Glutamatergic neuron (in vitro differentiated cells): ENCODE measurements around the gene SCIMP. TPM values are rescaled to one million over a fixed set of nuclear protein-coding genes. Genes with fewer than 3 reads are reported as not detected.

ENCODE experiments used
- DNase-seq: peaks from one replicate; pipeline ENCODE4 v3.0.0; 2022
- H3K27ac Mint-ChIP-seq: one replicate; pipeline ENCODE4 v1.8.0; 2020; ENCODE audit warnings: mild to moderate bottlenecking, mixed read lengths, inconsistent platforms; ENCODE audit not compliant: unreplicated experiment
- H3K27me3 Mint-ChIP-seq: one replicate; pipeline ENCODE4 v1.8.0; 2020; ENCODE audit warnings: mild to moderate bottlenecking, moderate library complexity, mixed read lengths, inconsistent platforms; ENCODE audit not compliant: unreplicated experiment
- H3K36me3 Mint-ChIP-seq: one replicate; pipeline ENCODE4 v1.8.0; 2020; ENCODE audit warnings: mild to moderate bottlenecking, mixed read lengths, inconsistent platforms; ENCODE audit not compliant: unreplicated experiment
- H3K4me1 Mint-ChIP-seq: one replicate; pipeline ENCODE4 v1.8.0; 2020; ENCODE audit warnings: mild to moderate bottlenecking, low read depth, mixed read lengths, inconsistent platforms; ENCODE audit not compliant: unreplicated experiment
- H3K4me3 Mint-ChIP-seq: one replicate; pipeline ENCODE4 v1.8.0; 2020; ENCODE audit warnings: mild to moderate bottlenecking, mixed read lengths, inconsistent platforms; ENCODE audit not compliant: unreplicated experiment
- H3K9me3 Mint-ChIP-seq: one replicate; pipeline ENCODE4 v1.8.0; 2020; ENCODE audit warnings: mild to moderate bottlenecking, moderate library complexity, mixed read lengths, inconsistent platforms; ENCODE audit not compliant: unreplicated experiment
- CTCF ChIP-seq: fragments of 200-600 bp; sonication (generic); IDR thresholded peaks from one replicate; pipeline ENCODE4 v1.5.0; 2021; ENCODE audit not compliant: partially characterized antibody, unreplicated experiment
- total RNA-seq: library from RNA; stranded (reverse); fragmentation: NEBNext Ultra II Directional; extraction: Animal tissue kit (Norgen Biotek cat#: 25700); gene quantifications from one replicate; pipeline ENCODE4 v1.2.1, GENCODE V29; 2021; ENCODE audit not compliant: unreplicated experiment

Gene SCIMP
- total RNA-seq, 1 donor from 2014 or later, result not detected

GRCh38 chr17:5200360-5200759 lies 34.3 kb downstream of the SCIMP start:
- no peak for TF ChIP-seq CTCF
- no peak overlapping the region for H3K27ac Mint-ChIP-seq
- H3K4me1 Mint-ChIP-seq, result no peaks in the 10 kb centered on the region
- no peaks in the 10 kb centered on the region for H3K27me3 Mint-ChIP-seq
- peaks cover 1% of the 10 kb centered on the region for H3K9me3 Mint-ChIP-seq
- no peaks in the 10 kb centered on the region for H3K36me3 Mint-ChIP-seq
- no peak overlapping the region for H3K4me3 Mint-ChIP-seq
- DNase-seq, result no peak

- Mint-ChIP-seq H3K27ac (no peak overlapping the region), H3K4me3 (no peak overlapping the region), H3K36me3 (no peaks in the 10 kb centered on the region), H3K27me3 (no peaks in the 10 kb centered on the region), H3K4me1 (no peaks in the 10 kb centered on the region), H3K9me3 (peaks cover 1% of the 10 kb centered on the region)
- TF ChIP-seq CTCF, result no peak
- no peak for DNase-seq
Observed at GRCh38 chr17:5198472-5198871, 36.2 kb downstream of the SCIMP start.

GRCh38 chr17:5194346-5194745 lies 40.3 kb downstream of the SCIMP start:
- no peak for DNase-seq
- peaks cover 20% of the 10 kb centered on the region for H3K36me3 Mint-ChIP-seq
- peaks cover 8% of the 10 kb centered on the region for H3K4me1 Mint-ChIP-seq

GRCh38 chr17:5191541-5192417 lies 42.9 kb downstream of the SCIMP start, which contains the start of gene ZNF594:
ZNF594 (minus strand) TSS chr17:5191868; CDS start chr17:5184256, 7,612 bp downstream.
- peak; percentile 99 for DNase-seq
- Mint-ChIP-seq H3K36me3 (peaks cover 36% of the 10 kb centered on the region), H3K27me3 (peaks cover 4% of the 10 kb centered on the region), H3K27ac (peak within 1 kb of the TSS; percentile 83), H3K4me1 (peaks cover 8% of the 10 kb centered on the region), H3K4me3 (peak within 1 kb of the TSS; percentile 96), H3K9me3 (peaks cover 22% of the 10 kb centered on the region)
- peak; percentile 59 for TF ChIP-seq CTCF

More at GRCh38 chr17:5194346-5194745, 40.3 kb downstream of the SCIMP start:
- no peak overlapping the region for H3K4me3 Mint-ChIP-seq
- peaks cover 3% of the 10 kb centered on the region for H3K27me3 Mint-ChIP-seq
- H3K9me3 Mint-ChIP-seq, result peaks cover 13% of the 10 kb centered on the region
- H3K27ac Mint-ChIP-seq, result no peak overlapping the region
- TF ChIP-seq CTCF, result no peak

GRCh38 chr17:5184288-5184687 lies 50.4 kb downstream of the SCIMP start:
- TF ChIP-seq CTCF, result no peak
- peaks cover 28% of the 10 kb centered on the region for H3K27me3 Mint-ChIP-seq
- H3K36me3 Mint-ChIP-seq, result peaks cover 70% of the 10 kb centered on the region
- no peaks in the 10 kb centered on the region for H3K4me1 Mint-ChIP-seq
- no peak overlapping the region for H3K4me3 Mint-ChIP-seq
- no peak for DNase-seq
- peaks cover 65% of the 10 kb centered on the region for H3K9me3 Mint-ChIP-seq
- no peak overlapping the region for H3K27ac Mint-ChIP-seq
